LoVo (cell line): ENCODE results near the gene PAWR.
"Not testable (repeated sequence)": the region's sequence is repeated elsewhere in the genome, so short reads cannot be mapped to it uniquely, and the experiment has no call there.

Experiments
- DNase-seq: peaks from one replicate; pipeline ENCODE4 v3.0.0-alpha.2; 2016; ENCODE audit warnings: low spot score

The PAWR gene

GRCh38 chr12:79686171-79686570 lies 4.6 kb downstream of the PAWR start:
- DNase-seq: no peak

- DNase-seq: peak; percentile 65
These were observed 5.7 kb downstream of the PAWR start for GRCh38 chr12:79685068-79685467.

GRCh38 chr12:79684338-79684737 lies 6.4 kb downstream of the PAWR start:
- not testable (repeated sequence) for DNase-seq

- DNase-seq: no peak
These were observed 8.2 kb downstream of the PAWR start for GRCh38 chr12:79682593-79682992.

GRCh38 chr12:79681008-79681590 lies 9.7 kb downstream of the PAWR start:
- peak; percentile 60 for DNase-seq

GRCh38 chr12:79680051-79680450 lies 10.7 kb downstream of the PAWR start:
- no peak for DNase-seq

- no peak for DNase-seq
These were observed 12.5 kb downstream of the PAWR start for GRCh38 chr12:79678306-79678705.

GRCh38 chr12:79677672-79678071 lies 13.1 kb downstream of the PAWR start:
- peak; percentile 50 for DNase-seq

- DNase-seq: no peak
These were observed 14.2 kb downstream of the PAWR start for GRCh38 chr12:79676579-79676978.

- no peak for DNase-seq
These were observed 16.1 kb downstream of the PAWR start for GRCh38 chr12:79674629-79675028.

- DNase-seq: no peak
These were observed 17.4 kb downstream of the PAWR start for GRCh38 chr12:79673354-79673753.

GRCh38 chr12:79668113-79668512 lies 22.7 kb downstream of the PAWR start:
- DNase-seq: no peak

- no peak for DNase-seq
These were observed 25.4 kb downstream of the PAWR start for GRCh38 chr12:79665212-79665887.

GRCh38 chr12:79664518-79664917 lies 26.2 kb downstream of the PAWR start:
- no peak for DNase-seq

- no peak for DNase-seq
These were observed 28.5 kb downstream of the PAWR start for GRCh38 chr12:79662046-79662811.

GRCh38 chr12:79661629-79662028 lies 29.1 kb downstream of the PAWR start:
- DNase-seq: no peak

- peak; percentile 39 for DNase-seq
These were observed 30.8 kb downstream of the PAWR start for GRCh38 chr12:79659961-79660431.

- DNase-seq: no peak
These were observed 32.5 kb downstream of the PAWR start for GRCh38 chr12:79658221-79658620.

GRCh38 chr12:79657136-79657535 lies 33.6 kb downstream of the PAWR start:
- DNase-seq: no peak

GRCh38 chr12:79655036-79655435 lies 35.7 kb downstream of the PAWR start:
- DNase-seq: no peak

- DNase-seq: no peak
These were observed 38.2 kb downstream of the PAWR start for GRCh38 chr12:79652521-79652920.

GRCh38 chr12:79650440-79650839 lies 40.3 kb downstream of the PAWR start:
- no peak for DNase-seq

- DNase-seq: no peak
These were observed 41.9 kb downstream of the PAWR start for GRCh38 chr12:79648881-79649280.
